Measurements from ENCODE around the gene MAT2A. TPM values are rescaled to one million over a fixed set of nuclear protein-coding genes. Genes with fewer than 3 reads are reported as not detected.

The MAT2A gene
- total RNA-seq, 1 experiment from 2014 or later, result 444 TPM

- TF ChIP-seq CTCF (IDR thresholded peaks at IDR 0.05 in 2 of 3, conservative IDR thresholded peaks at IDR 0.05 in 1 of 3; ENCODE audit: borderline replicate concordance in 1 of 3, insufficient read depth in 1 of 3, low read depth in 2 of 3, low read length in 2 of 3) (no peak), JUND (IDR thresholded peaks at IDR 0.05) (no peak), MAX (IDR thresholded peaks at IDR 0.05) (no peak), ZBTB33 (IDR thresholded peaks at IDR 0.05; ENCODE audit: extremely low read depth, insufficient replicate concordance, low read length) (no peak), RAD21 (IDR thresholded peaks at IDR 0.05; ENCODE audit: low read depth) (no peak), EZH2phosphoT487 (IDR thresholded peaks at IDR 0.05; ENCODE audit: borderline replicate concordance) (no peak), YY1 (IDR thresholded peaks at IDR 0.05; ENCODE audit: extremely low read depth, insufficient replicate concordance, low read depth, low read length) (no peak), POLR2A (IDR thresholded peaks at IDR 0.05; ENCODE audit: borderline replicate concordance, extremely low read depth, insufficient read depth, insufficient read length) (no peak), ZFX (IDR thresholded peaks at IDR 0.05) (no peak), SP1 (IDR thresholded peaks at IDR 0.05; ENCODE audit: low read depth) (no peak)
- no peak overlapping the region for H3K9ac ChIP-seq (ENCODE audit: low read length)
- no peak for ATAC-seq
- H3K27me3 ChIP-seq (ENCODE audit: insufficient read depth, low read length), result no peaks in the 10 kb centered on the region
- peaks cover 2 to 15% of the 10 kb centered on the region in 2 experiments; a peak in 3 of 4 replicates for H3K4me1 ChIP-seq (ENCODE audit: control insufficient read depth in 1 of 2, insufficient read depth in 2 of 2, low read length in 2 of 2)
- peaks cover 16% of the 10 kb centered on the region for H3K79me2 ChIP-seq (ENCODE audit: insufficient read depth, low read length)
- no peak for DNase-seq (ENCODE audit: low read depth, low spot score)
- no peaks in the 10 kb centered on the region for H3K9me3 ChIP-seq (ENCODE audit: control insufficient read depth in 1 of 2, insufficient read depth in 1 of 2, low read depth in 1 of 2, low read length in 2 of 2)
- no peaks in the 10 kb centered on the region for H4K20me1 ChIP-seq (ENCODE audit: insufficient read depth)
- no peak overlapping the region for H3K27ac ChIP-seq (ENCODE audit: low read depth, low read length)
- ChIA-PET CTCF (no interaction called here), POLR2A (no interaction called here), RAD21 (ENCODE audit: low non-redundant PET in 1 of 2, low total read pairs in 2 of 2, uncharacterized antibody in 2 of 2, unreplicated experiment in 2 of 2) (interaction anchor here in 1 of 2 experiments (1.1 kb wide), 1 partner anchor 13 kb away, joined by 4 read pairs; the partner anchor contains the start of gene VAMP8)
- no peak overlapping the region for H2AFZ ChIP-seq (ENCODE audit: low read depth, low read length, poor library complexity, severe bottlenecking)
- no peaks in the 10 kb centered on the region for H3K9me2 ChIP-seq (ENCODE audit: insufficient read depth)
- no TSS peak for BruUV-seq (replicated peaks)
- intact Hi-C loops (cut with micrococcal nuclease), result no loop called here
- no peak overlapping the region for H3K4me2 ChIP-seq (ENCODE audit: low read length)
- no peaks in the 10 kb centered on the region for H3K36me3 ChIP-seq (ENCODE audit: control insufficient read depth in 1 of 2, insufficient read depth in 2 of 2, low read length in 2 of 2)
- H3K4me3 ChIP-seq (replicated peaks in 1 of 2; ENCODE audit: low read depth in 1 of 2, low read length in 2 of 2), result no peak overlapping the region
Measured at GRCh38 chr2:85564144-85564563, 25.2 kb downstream of the MAT2A start.

Data from HCT116 (cell line).